DOHH2 (cell line): ENCODE measurements around the gene HHAT.

Experiments
- H3F3A ChIP-seq: fragments of 200-600 bp; sonication (generic), shearing (Covaris generic); 2 replicates; pipeline ENCODE4 v1.6.0; 2016; ENCODE audit warnings: antibody characterized with exemption, mild to moderate bottlenecking; ENCODE audit not compliant: control insufficient read depth, insufficient read depth
- H3K27ac ChIP-seq: fragments of 200-600 bp; sonication (generic); 2 replicates; pipeline ENCODE4 v1.5.1; 2014; ENCODE audit warnings: low read depth, mild to moderate bottlenecking, low read length, moderate library complexity
- H3K27me3 ChIP-seq: fragments of 200-600 bp; sonication (generic); 2 replicates; pipeline ENCODE4 v1.6.1; 2014; ENCODE audit warnings: mild to moderate bottlenecking, low read length, mixed read lengths; ENCODE audit not compliant: control insufficient read depth
- H3K36me3 ChIP-seq: fragments of 200-600 bp; sonication (generic); 2 replicates; pipeline ENCODE4 v1.6.1; 2014; ENCODE audit warnings: mild to moderate bottlenecking, low read length, moderate library complexity, mixed read lengths; ENCODE audit not compliant: control insufficient read depth
- H3K4me1 ChIP-seq: fragments of 200-600 bp; sonication (generic); 2 replicates; pipeline ENCODE4 v1.6.1; 2014; ENCODE audit warnings: mild to moderate bottlenecking, low read length, mixed read lengths; ENCODE audit not compliant: control insufficient read depth
- H3K4me2 ChIP-seq: fragments of 200-600 bp; sonication (generic); 2 replicates; pipeline ENCODE4 v1.6.0; 2014; ENCODE audit warnings: mild to moderate bottlenecking, low read length, moderate library complexity
- H3K4me3 ChIP-seq: fragments of 200-600 bp; sonication (generic); 2 replicates; pipeline ENCODE4 v1.5.1; 2014; ENCODE audit warnings: mild to moderate bottlenecking, low read length, mixed read lengths
- H3K79me2 ChIP-seq: fragments of 200-600 bp; sonication (generic); 2 replicates; pipeline ENCODE4 v1.6.1; 2014; ENCODE audit warnings: mild to moderate bottlenecking, low read length, mixed read lengths; ENCODE audit not compliant: control insufficient read depth
- H3K9me2 ChIP-seq: fragments of 200-600 bp; sonication (generic); replicated peaks from 2 replicates; pipeline ENCODE4 v1.6.1; 2014; ENCODE audit warnings: mild to moderate bottlenecking, low read length, mixed read lengths; ENCODE audit not compliant: control insufficient read depth
- H3K9me3 ChIP-seq: fragments of 200-600 bp; sonication (generic); 2 replicates; pipeline ENCODE4 v1.6.1; 2014; ENCODE audit warnings: antibody characterized with exemption, low read length, mixed read lengths; ENCODE audit not compliant: control insufficient read depth, insufficient read depth
- H4K20me1 ChIP-seq: fragments of 200-600 bp; sonication (generic); 2 replicates; pipeline ENCODE4 v1.6.0; 2014; ENCODE audit warnings: low read depth, mild to moderate bottlenecking, antibody characterized with exemption, low read length, moderate library complexity; ENCODE audit not compliant: control insufficient read depth, insufficient read depth
- EZH2phosphoT487 ChIP-seq: fragments of 200-600 bp; sonication (generic); IDR thresholded peaks from 2 replicates; pipeline ENCODE4 v1.6.1; 2017; ENCODE audit warnings: borderline replicate concordance, mild to moderate bottlenecking, antibody characterized with exemption, low read length, moderate library complexity, mixed read lengths
- TF ChIP-seq, protein P1 (sequence below): fragments of 200-600 bp; sonication (generic); IDR thresholded peaks from one replicate; pipeline ENCODE4 v1.5.1; 2014; ENCODE audit warnings: antibody characterized with exemption, mild to moderate bottlenecking, low read depth, low read length; ENCODE audit not compliant: poor library complexity, severe bottlenecking

Gene HHAT

DNA sequence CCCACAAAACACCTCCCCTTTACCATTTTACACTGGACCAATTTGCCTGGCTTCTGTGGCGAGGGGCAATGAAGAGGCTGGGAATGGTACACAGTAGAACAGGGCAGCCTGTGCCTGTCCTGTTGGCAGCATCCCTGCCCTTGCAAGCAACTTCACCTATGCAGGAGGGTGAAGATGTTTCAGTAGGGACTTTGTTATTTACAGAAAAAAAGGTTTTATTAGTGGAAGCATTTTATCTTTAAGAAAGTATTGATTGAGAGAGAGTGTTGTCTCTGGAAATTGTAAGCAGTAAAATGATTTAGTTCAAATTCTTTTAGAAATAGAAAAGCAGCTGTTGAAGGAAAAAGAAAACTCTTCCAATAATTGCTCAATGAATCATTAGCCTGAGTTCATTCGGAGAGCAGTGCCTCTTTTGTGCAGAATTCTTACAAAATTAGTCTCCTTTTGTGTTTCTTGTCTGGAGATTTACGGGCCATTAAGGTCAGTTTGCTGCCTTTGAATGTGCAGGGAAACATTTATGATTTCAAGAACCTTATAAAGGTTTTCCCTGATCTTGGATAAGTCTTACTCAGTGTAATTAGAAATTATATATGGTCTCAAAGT, 49.1 kb downstream of the HHAT start:
- Histone ChIP-seq H3K27ac (no peak overlapping the region), H3K9me3 (no peaks in the 10 kb centered on the region), H3K4me2 (no peak overlapping the region), H3K79me2 (no peaks in the 10 kb centered on the region), H3K9me2 (no peaks in the 10 kb centered on the region), H3K36me3 (no peaks in the 10 kb centered on the region), H3K4me1 (no peaks in the 10 kb centered on the region), H3K4me3 (no peak overlapping the region), H4K20me1 (no peaks in the 10 kb centered on the region), H3K27me3 (peaks cover 6% of the 10 kb centered on the region), H3F3A (peaks cover 2% of the 10 kb centered on the region; the same call in 1 of the 2 replicates)
- TF ChIP-seq EZH2phosphoT487 = no peak
- TF ChIP-seq, protein P1, sequence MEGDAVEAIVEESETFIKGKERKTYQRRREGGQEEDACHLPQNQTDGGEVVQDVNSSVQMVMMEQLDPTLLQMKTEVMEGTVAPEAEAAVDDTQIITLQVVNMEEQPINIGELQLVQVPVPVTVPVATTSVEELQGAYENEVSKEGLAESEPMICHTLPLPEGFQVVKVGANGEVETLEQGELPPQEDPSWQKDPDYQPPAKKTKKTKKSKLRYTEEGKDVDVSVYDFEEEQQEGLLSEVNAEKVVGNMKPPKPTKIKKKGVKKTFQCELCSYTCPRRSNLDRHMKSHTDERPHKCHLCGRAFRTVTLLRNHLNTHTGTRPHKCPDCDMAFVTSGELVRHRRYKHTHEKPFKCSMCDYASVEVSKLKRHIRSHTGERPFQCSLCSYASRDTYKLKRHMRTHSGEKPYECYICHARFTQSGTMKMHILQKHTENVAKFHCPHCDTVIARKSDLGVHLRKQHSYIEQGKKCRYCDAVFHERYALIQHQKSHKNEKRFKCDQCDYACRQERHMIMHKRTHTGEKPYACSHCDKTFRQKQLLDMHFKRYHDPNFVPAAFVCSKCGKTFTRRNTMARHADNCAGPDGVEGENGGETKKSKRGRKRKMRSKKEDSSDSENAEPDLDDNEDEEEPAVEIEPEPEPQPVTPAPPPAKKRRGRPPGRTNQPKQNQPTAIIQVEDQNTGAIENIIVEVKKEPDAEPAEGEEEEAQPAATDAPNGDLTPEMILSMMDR = no peak

DNA sequence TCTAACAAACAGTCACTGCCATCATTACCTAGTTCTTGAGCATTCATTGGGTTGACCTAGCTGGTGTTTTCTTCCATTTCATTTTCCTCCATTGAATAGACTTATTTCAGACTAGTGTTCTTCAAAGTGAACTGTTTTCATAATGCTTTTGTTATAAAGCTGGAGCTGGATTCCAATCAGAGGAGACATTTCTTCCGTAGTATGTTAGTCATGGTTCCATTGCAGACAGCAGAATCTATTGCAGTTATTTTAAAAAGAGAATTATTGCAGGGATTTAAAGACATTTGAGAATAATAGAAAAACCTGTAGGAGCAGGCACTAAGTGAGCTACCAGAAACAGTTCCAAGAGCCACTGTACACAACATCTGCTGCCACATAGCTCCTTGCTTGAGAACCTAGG, 50.0 kb downstream of the HHAT start:
- TF ChIP-seq EZH2phosphoT487 = no peak
- TF ChIP-seq, protein P1 = no peak
- H3F3A ChIP-seq = peaks cover under 1% of the 10 kb centered on the region; the same call in 1 of the 2 replicates
- no peaks in the 10 kb centered on the region for H3K36me3 ChIP-seq
- no peaks in the 10 kb centered on the region for H3K9me2 ChIP-seq
- H3K4me3 ChIP-seq = no peak overlapping the region
- H3K4me2 ChIP-seq = no peak overlapping the region
- no peak overlapping the region for H3K27ac ChIP-seq
- H3K9me3 ChIP-seq = no peaks in the 10 kb centered on the region
- no peaks in the 10 kb centered on the region for H3K4me1 ChIP-seq
- no peaks in the 10 kb centered on the region for H4K20me1 ChIP-seq
- H3K27me3 ChIP-seq = peaks cover 6% of the 10 kb centered on the region
- H3K79me2 ChIP-seq = no peaks in the 10 kb centered on the region

DNA sequence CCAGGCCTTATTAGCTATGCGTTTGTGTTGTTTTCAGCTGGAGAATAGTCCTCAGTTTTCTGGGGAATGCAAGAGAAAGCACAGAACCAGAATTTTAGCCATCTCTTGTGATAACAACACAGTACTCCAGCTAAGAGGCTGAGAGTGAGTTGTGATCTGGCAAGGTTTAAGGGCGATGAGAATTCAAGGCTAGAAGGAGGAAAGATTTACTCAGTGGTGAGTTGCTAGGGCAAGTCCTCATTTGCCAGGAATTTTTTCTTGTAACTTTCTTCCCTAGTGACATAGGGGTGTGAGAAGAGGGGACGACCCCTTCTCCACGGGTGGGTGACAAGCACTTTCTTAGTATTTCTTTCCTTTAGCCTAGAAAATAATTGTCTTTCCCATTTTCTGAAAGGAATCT, 53.2 kb downstream of the HHAT start:
- no peaks in the 10 kb centered on the region for H3K36me3 ChIP-seq
- H3K27ac ChIP-seq = no peak overlapping the region
- no peaks in the 10 kb centered on the region for H4K20me1 ChIP-seq
- no peak overlapping the region for H3K4me2 ChIP-seq
- H3K4me1 ChIP-seq = no peaks in the 10 kb centered on the region
- no peaks in the 10 kb centered on the region for H3F3A ChIP-seq
- no peak overlapping the region for H3K4me3 ChIP-seq
- H3K9me3 ChIP-seq = no peaks in the 10 kb centered on the region
- no peaks in the 10 kb centered on the region for H3K9me2 ChIP-seq
- peaks cover 6% of the 10 kb centered on the region; the same call in 1 of the 2 replicates for H3K27me3 ChIP-seq
- no peaks in the 10 kb centered on the region for H3K79me2 ChIP-seq
- TF ChIP-seq, protein P1 = no peak
- TF ChIP-seq EZH2phosphoT487 = no peak
